K562 (cell line): ENCODE data around the gene CYTH1.

Experiments used
- JUND ChIP-seq, 2 experiments: IDR thresholded peaks; 2 replicates in 1 of 2; 3 replicates in 1 of 2; pipeline ENCODE4 v1.6.1; 2011; ENCODE audit warnings: borderline replicate concordance in 2 of 2, low read depth in 2 of 2, low read length in 2 of 2, improper control_type of control experiment in 1 of 2, missing biosample characterization in 1 of 2, missing genetic modification characterization in 1 of 2, missing genetic modification reagents in 1 of 2
- PHB2 ChIP-seq: fragments of 450-650 bp; IDR thresholded peaks from 2 replicates; pipeline ENCODE4 v1.6.1; 2017; ENCODE audit warnings: low read depth
- ZNF280B ChIP-seq: fragments of 250-450 bp; sonication (Bioruptor Pico); IDR thresholded peaks from 2 replicates; pipeline ENCODE4 v1.5.1; 2021; ENCODE audit warnings: mild to moderate bottlenecking

- TF ChIP-seq PHB2 (no peak), JUND (IDR thresholded peaks at IDR 0.05; ENCODE audit: borderline replicate concordance, low read depth, low read length) (no peak), JUND (tag; IDR thresholded peaks at IDR 0.05; ENCODE audit: borderline replicate concordance, low read depth, low read length) (no peak), ZNF280B (CRISPR knock-in tag) (no peak)
Observed at GRCh38 chr17:78826421-78826820, 44.3 kb upstream of the CYTH1 start.
